PC-9 (cell line): ENCODE results near the gene GABRG3. TPM values are rescaled to one million over a fixed set of nuclear protein-coding genes. Genes with fewer than 3 reads are reported as not detected.

Experiments
- BruUV-seq: library from RNA; stranded (reverse); fragments of 400-500 nt; replicated peaks from 2 replicates; lab custom pipeline; 2021; lab: Mats Ljungman, UMichigan
- CTCF ChIA-PET: fragments of 300-600 bp; sonication (Branson Sonifier 250); formaldehyde crosslinking; loops from one replicate; lab custom pipeline; 2022; ENCODE audit warnings: antibody characterized with exemption; lab: Charles Lee
- POLR2A ChIA-PET: fragments of 300-600 bp; sonication (Branson Sonifier 250); formaldehyde crosslinking; loops from one replicate; lab custom pipeline; 2022; ENCODE audit warnings: antibody characterized with exemption; ENCODE audit not compliant: unreplicated experiment; lab: Charles Lee
- DNase-seq, 2 experiments: peaks; one replicate each; pipeline versions ENCODE4 v3.0.0 to v3.0.0-alpha.2; 2015 to 2022; ENCODE audit warnings: mixed read lengths in 1 of 2
- H2AFZ ChIP-seq: fragments of 200-600 bp; sonication (generic); 2 replicates; pipeline ENCODE4 v1.8.1; 2017; ENCODE audit warnings: antibody characterized with exemption
- H3F3A ChIP-seq: fragments of 200-600 bp; sonication (generic); 2 replicates; pipeline ENCODE4 v1.8.1; 2017; ENCODE audit warnings: antibody characterized with exemption, mild to moderate bottlenecking, low read depth; ENCODE audit not compliant: insufficient read depth
- H3K27ac ChIP-seq: fragments of 200-600 bp; sonication (generic); 2 replicates; pipeline ENCODE4 v1.6.1; 2016; ENCODE audit warnings: mixed run types
- H3K27me3 ChIP-seq: fragments of 200-600 bp; sonication (generic); 2 replicates; pipeline ENCODE4 v1.6.1; 2016; ENCODE audit warnings: low read depth, mixed run types; ENCODE audit not compliant: insufficient read depth
- H3K36me3 ChIP-seq: fragments of 200-600 bp; sonication (generic); 2 replicates; pipeline ENCODE4 v1.6.1; 2016; ENCODE audit warnings: low read depth, mixed run types
- H3K4me1 ChIP-seq: fragments of 200-600 bp; sonication (generic); replicated peaks from 2 replicates; pipeline ENCODE4 v1.6.1; 2016; ENCODE audit warnings: mixed run types; ENCODE audit not compliant: insufficient read depth
- H3K4me2 ChIP-seq: fragments of 200-600 bp; sonication (generic); 2 replicates; pipeline ENCODE4 v1.6.1; 2017; ENCODE audit warnings: mixed run types
- H3K4me3 ChIP-seq: fragments of 200-600 bp; sonication (generic); 2 replicates; pipeline ENCODE4 v1.6.1; 2016; ENCODE audit warnings: mixed run types
- H3K79me2 ChIP-seq: fragments of 200-600 bp; sonication (generic); 2 replicates; pipeline ENCODE4 v1.6.1; 2017; ENCODE audit warnings: low read depth, mixed run types
- H3K9me2 ChIP-seq: fragments of 200-600 bp; sonication (generic); 2 replicates; pipeline ENCODE4 v1.8.1; 2017; ENCODE audit warnings: mild to moderate bottlenecking; ENCODE audit not compliant: insufficient read depth
- H3K9me3 ChIP-seq: fragments of 200-600 bp; sonication (generic); 2 replicates; pipeline ENCODE4 v1.8.1; 2016; ENCODE audit warnings: low read depth; ENCODE audit not compliant: insufficient read depth
- H4K20me1 ChIP-seq: fragments of 200-600 bp; sonication (generic); 2 replicates; pipeline ENCODE4 v1.8.1; 2017; ENCODE audit not compliant: insufficient read depth
- CTCF ChIP-seq: fragments of 200-600 bp; sonication (generic); conservative IDR thresholded peaks from 2 replicates; pipeline ENCODE4 v1.6.1; 2017; ENCODE audit warnings: mixed run types, antibody characterized with exemption, mild to moderate bottlenecking, moderate library complexity
- EZH2 ChIP-seq: fragments of 200-600 bp; sonication (generic); IDR thresholded peaks from 2 replicates; pipeline ENCODE4 v1.8.0; 2017; ENCODE audit warnings: antibody characterized with exemption, low read depth
- intact Hi-C: fragments of 100-400 bp; cut with micrococcal nuclease; formaldehyde crosslinking; loops from one replicate; pipeline ENCODE4 v1.10.0; 2022; ENCODE audit not compliant: unreplicated experiment
- total RNA-seq: library from RNA; stranded (reverse); gene quantifications from 2 replicates; pipeline ENCODE4 v1.2.3, GENCODE V29; 2021

Gene GABRG3
- total RNA-seq, 1 experiment from 2014 or later = not detected

- H3K36me3 ChIP-seq = no peaks in the 10 kb centered on the region
- no peak for DNase-seq
- no peaks in the 10 kb centered on the region for H4K20me1 ChIP-seq
- no peak overlapping the region for H3K4me3 ChIP-seq
- H3K27me3 ChIP-seq = 0 out of 2 replicates have a peak, but pooled peaks cover 4% of the 10 kb centered on the region
- H3K9me2 ChIP-seq = no peaks in the 10 kb centered on the region
- H2AFZ ChIP-seq = no peak overlapping the region
- CTCF ChIA-PET = no interaction called here
- no peak for TF ChIP-seq CTCF
- TF ChIP-seq EZH2 = no peak
- H3K4me1 ChIP-seq = no peaks in the 10 kb centered on the region
- POLR2A ChIA-PET = no interaction called here
- no TSS peak for BruUV-seq
- no peaks in the 10 kb centered on the region for H3K9me3 ChIP-seq
- intact Hi-C loops = no loop called here
- H3F3A ChIP-seq = no peaks in the 10 kb centered on the region
- no peak overlapping the region for H3K27ac ChIP-seq
- H3K4me2 ChIP-seq = no peak overlapping the region
- H3K79me2 ChIP-seq = no peaks in the 10 kb centered on the region
These were observed 264.7 kb downstream of the GABRG3 start for GRCh38 chr15:27235681-27236080.

- CTCF ChIA-PET = no interaction called here
These were observed 266.4 kb downstream of the GABRG3 start for GRCh38 chr15:27237319-27237939.

GRCh38 chr15:27238209-27238608, 267.2 kb downstream of the GABRG3 start:
- no TSS peak for BruUV-seq
- no peaks in the 10 kb centered on the region for H4K20me1 ChIP-seq
- H3K4me2 ChIP-seq = no peak overlapping the region
- ChIA-PET CTCF (no interaction called here), POLR2A (no interaction called here)
- H3K4me1 ChIP-seq = no peaks in the 10 kb centered on the region
- H3K9me2 ChIP-seq = no peaks in the 10 kb centered on the region
- H3K27me3 ChIP-seq = peaks cover 6% of the 10 kb centered on the region; the same call in 1 of the 2 replicates
- no peak overlapping the region for H2AFZ ChIP-seq
- intact Hi-C loops = no loop called here
- TF ChIP-seq EZH2 = no peak
- TF ChIP-seq CTCF = no peak
- H3K27ac ChIP-seq = no peak overlapping the region
- no peaks in the 10 kb centered on the region for H3F3A ChIP-seq
- no peak overlapping the region for H3K4me3 ChIP-seq
- no peak for DNase-seq
- no peaks in the 10 kb centered on the region for H3K79me2 ChIP-seq
- no peaks in the 10 kb centered on the region for H3K9me3 ChIP-seq
- H3K36me3 ChIP-seq = no peaks in the 10 kb centered on the region

More at GRCh38 chr15:27237319-27237939, 266.4 kb downstream of the GABRG3 start:
- Histone ChIP-seq H3K27me3 (0 out of 2 replicates have a peak, but pooled peaks cover 4% of the 10 kb centered on the region), H3K79me2 (no peaks in the 10 kb centered on the region), H3K4me1 (no peaks in the 10 kb centered on the region), H4K20me1 (no peaks in the 10 kb centered on the region), H3K9me3 (no peaks in the 10 kb centered on the region), H2AFZ (no peak overlapping the region), H3K4me3 (no peak overlapping the region), H3K9me2 (no peaks in the 10 kb centered on the region), H3K4me2 (no peak overlapping the region), H3K36me3 (no peaks in the 10 kb centered on the region), H3F3A (no peaks in the 10 kb centered on the region), H3K27ac (no peak overlapping the region)
- intact Hi-C loops = no loop called here
- no TSS peak for BruUV-seq
- no peak for DNase-seq
- no peak for TF ChIP-seq CTCF
- TF ChIP-seq EZH2 = no peak
- POLR2A ChIA-PET = no interaction called here
